ENCODE results near the gene SPATS2. TPM values are rescaled to one million over a fixed set of nuclear protein-coding genes. Genes with fewer than 3 reads are reported as not detected.

SPATS2 gene
- total and polyA plus RNA-seq, 2 donors (not counting 3 experiments of a cell fraction or from before 2014, with no cell fraction given): 55.8 to 66.5 TPM

GRCh38 chr12:49537231-49537751, 170.0 kb downstream of the SPATS2 start:
- no peak for TF ChIP-seq POLR2A (IDR thresholded peaks at IDR 0.05; ENCODE audit: low read depth, low read length)
- TF ChIP-seq GATA2 (IDR thresholded peaks at IDR 0.05; ENCODE audit: insufficient read depth, insufficient read length, low read depth, low read length): no peak
- no peak for TF ChIP-seq EZH2 (IDR thresholded peaks at IDR 0.05; ENCODE audit: borderline replicate concordance, low read depth, low read length, severe bottlenecking)
- TF ChIP-seq POLR2AphosphoS5 (IDR thresholded peaks at IDR 0.05; ENCODE audit: insufficient read depth, low read depth, low read length): no peak
- no peak for TF ChIP-seq FOS (IDR thresholded peaks at IDR 0.05; ENCODE audit: borderline replicate concordance, insufficient read depth, low read length)
- no peak for TF ChIP-seq CTCF (IDR thresholded peaks at IDR 0.05; ENCODE audit: extremely low read depth in 1 of 2, insufficient read depth in 1 of 2, low read depth in 1 of 2, low read length in 2 of 2)
- TF ChIP-seq JUN (IDR thresholded peaks at IDR 0.05; ENCODE audit: borderline replicate concordance, insufficient read depth, insufficient read length, low read depth): no peak
- CTCF ChIA-PET: interaction anchor here (0.7 to 7.0 kb wide), 7 partner anchors 16 to 196 kb away, joined by 3 to 43 read pairs (median 4); partner anchors contain the start of gene DNAJC22
- Histone ChIP-seq H3K9me1 (replicated peaks; ENCODE audit: control insufficient read depth, extremely low read depth, insufficient read depth, low read length) (no peaks in the 10 kb centered on the region), H3K9ac (replicated peaks; ENCODE audit: extremely low read depth, insufficient read depth, low read length) (no peak overlapping the region), H3K4me3 (replicated peaks in 1 of 3; ENCODE audit: insufficient read depth in 1 of 3, low read depth in 1 of 3, low read length in 3 of 3) (no peak overlapping the region), H3K36me3 (ENCODE audit: control insufficient read depth in 2 of 2, extremely low read depth in 1 of 2, insufficient read depth in 2 of 2, low read length in 2 of 2) (no peaks in the 10 kb centered on the region), H4K20me1 (replicated peaks; ENCODE audit: control insufficient read depth, extremely low read depth, insufficient read depth, low read length) (no peaks in the 10 kb centered on the region), H2AFZ (ENCODE audit: low read depth, low read length) (no peak overlapping the region), H3K79me2 (ENCODE audit: control insufficient read depth, insufficient read depth, low read length) (no peaks in the 10 kb centered on the region), H3K4me1 (ENCODE audit: control insufficient read depth, extremely low read depth, insufficient read depth, low read length) (peaks cover 8% of the 10 kb centered on the region), H3K9me3 (replicated peaks; ENCODE audit: control insufficient read depth, insufficient read depth, low read length) (no peaks in the 10 kb centered on the region), H3K27ac (ENCODE audit: insufficient read depth, low read depth, low read length) (no peak overlapping the region), H3K4me2 (ENCODE audit: insufficient read depth, low read length) (peak overlapping the region; percentile 13), H3K27me3 (ENCODE audit: control insufficient read depth in 2 of 2, insufficient read depth in 2 of 2, low read length in 2 of 2) (peaks cover 20 to 35% of the 10 kb centered on the region in 2 experiments)
- FAIRE-seq (no peak), DNase-seq (ENCODE audit: low read depth, low spot score) (no peak)
- POLR2A ChIA-PET: interaction anchor here (0.7 kb wide), 1 partner anchor 497 kb away, joined by 7 read pairs; no protein-coding TSS in a partner anchor
- intact Hi-C loops (cut with micrococcal nuclease): no loop called here
- dilution Hi-C loops (cut with MboI; ENCODE audit: extremely low pct_ligation_motif_present, low sequenced_read_pairs): no loop called here
- no TSS peak for BruUV-seq (replicated peaks)

All from endothelial cell of umbilical vein (primary cell).